ENCODE results near the gene GPR176. TPM values are rescaled to one million over a fixed set of nuclear protein-coding genes. Genes with fewer than 3 reads are reported as not detected.
A peak's percentile ranks its signal among the peaks of the same experiment; 100 is the strongest.

The GPR176 gene
- total and polyA plus RNA-seq, 7 experiments from 2014 or later, result 0.07 TPM; not detected in 6

- Histone ChIP-seq H3K4me3 (ENCODE audit: low read length) (no peak overlapping the region), H3K27me3 (ENCODE audit: control insufficient read depth in 2 of 2, insufficient read depth in 2 of 2, low read length in 2 of 2) (no peaks in the 10 kb centered on the region), H3K36me3 (ENCODE audit: control insufficient read depth in 2 of 3, insufficient read depth in 3 of 3, low read length in 3 of 3) (no peaks in the 10 kb centered on the region), H3K4me1 (ENCODE audit: control insufficient read depth in 2 of 2, insufficient read depth in 2 of 2, low read length in 2 of 2) (peaks cover 3 to 11% of the 10 kb centered on the region in 2 donors), H3K9me3 (ENCODE audit: control insufficient read depth in 2 of 3, low read length in 3 of 3) (no peaks in the 10 kb centered on the region), H3K27ac (ENCODE audit: low read depth, low read length) (no peak overlapping the region)
- Mint-ChIP-seq H3K27ac (peak overlapping the region in 1 of 9 donors; percentile 30), H3K4me1 (peaks cover 9 to 26% (median 20%) of the 10 kb centered on the region in 7 donors), H3K27me3 (no peaks in the 10 kb centered on the region), H3K9me3 (no peaks in the 10 kb centered on the region), H3K4me3 (no peak overlapping the region), H3K36me3 (no peaks in the 10 kb centered on the region)
- ChIA-PET CTCF (no interaction called here), POLR2A (no interaction called here)
- DNase-seq (no peak), ATAC-seq (no peak)
- intact Hi-C loops (cut with micrococcal nuclease), result no loop called here
Measured at GRCh38 chr15:39770748-39771689, 149.0 kb downstream of the GPR176 start.

- Mint-ChIP-seq H3K9me3 (no peaks in the 10 kb centered on the region), H3K36me3 (no peaks in the 10 kb centered on the region), H3K27me3 (peaks cover 0 to 14% (median 0%) of the 10 kb centered on the region in 5 donors), H3K4me3 (no peak overlapping the region), H3K27ac (no peak overlapping the region), H3K4me1 (peaks cover 0 to 4% (median 0%) of the 10 kb centered on the region in 7 donors)
- Histone ChIP-seq H3K4me3 (ENCODE audit: low read length) (no peak overlapping the region), H3K27me3 (ENCODE audit: control insufficient read depth in 2 of 2, insufficient read depth in 2 of 2, low read length in 2 of 2) (no peaks in the 10 kb centered on the region), H3K36me3 (ENCODE audit: control insufficient read depth in 2 of 3, insufficient read depth in 3 of 3, low read length in 3 of 3) (no peaks in the 10 kb centered on the region), H3K9me3 (ENCODE audit: control insufficient read depth in 2 of 3, low read length in 3 of 3) (no peaks in the 10 kb centered on the region), H3K27ac (ENCODE audit: low read depth, low read length) (no peak overlapping the region), H3K4me1 (ENCODE audit: control insufficient read depth in 2 of 2, insufficient read depth in 2 of 2, low read length in 2 of 2) (no peaks in the 10 kb centered on the region)
- ChIA-PET CTCF (interaction anchor here (3.2 kb wide), 1 partner anchor 11 kb away, joined by 9 read pairs; no protein-coding TSS in a partner anchor), POLR2A (no interaction called here)
- ATAC-seq (no peak), DNase-seq (no peak)
- intact Hi-C loops (cut with micrococcal nuclease), result no loop called here
Measured at GRCh38 chr15:39767921-39768320, 152.1 kb downstream of the GPR176 start.

GRCh38 chr15:39761006-39761405 lies 159.1 kb downstream of the GPR176 start:
- no peak overlapping the region for H3K4me3 Mint-ChIP-seq
- no peaks in the 10 kb centered on the region for H3K4me1 Mint-ChIP-seq
- Histone ChIP-seq H3K9me3 (ENCODE audit: control insufficient read depth in 2 of 3, low read length in 3 of 3) (no peaks in the 10 kb centered on the region), H3K27ac (ENCODE audit: low read depth, low read length) (no peak overlapping the region), H3K4me1 (ENCODE audit: control insufficient read depth in 2 of 2, insufficient read depth in 2 of 2, low read length in 2 of 2) (no peaks in the 10 kb centered on the region), H3K27me3 (ENCODE audit: control insufficient read depth in 2 of 2, insufficient read depth in 2 of 2, low read length in 2 of 2) (no peaks in the 10 kb centered on the region), H3K4me3 (ENCODE audit: low read length) (no peak overlapping the region), H3K36me3 (ENCODE audit: control insufficient read depth in 2 of 3, insufficient read depth in 3 of 3, low read length in 3 of 3) (no peaks in the 10 kb centered on the region)
- ATAC-seq, result no peak
- DNase-seq, result no peak
- intact Hi-C loops (cut with micrococcal nuclease), result no loop called here
- CTCF ChIA-PET, result interaction anchor here (0.7 kb wide), 1 partner anchor 939 kb away, joined by 3 read pairs; no protein-coding TSS in a partner anchor
- peaks cover 0 to 46% (median 0%) of the 10 kb centered on the region in 5 donors for H3K27me3 Mint-ChIP-seq
- peaks cover 0 to 2% (median 0%) of the 10 kb centered on the region in 11 donors for H3K9me3 Mint-ChIP-seq
- no peaks in the 10 kb centered on the region for H3K36me3 Mint-ChIP-seq
- no peak overlapping the region for H3K27ac Mint-ChIP-seq
- POLR2A ChIA-PET, result no interaction called here

GRCh38 chr15:39756806-39757522 lies 163.1 kb downstream of the GPR176 start:
- ATAC-seq, result no peak
- no peaks in the 10 kb centered on the region for H3K9me3 ChIP-seq (ENCODE audit: control insufficient read depth in 2 of 3, low read length in 3 of 3)
- intact Hi-C loops (cut with micrococcal nuclease), result loop anchor here (1.0 to 10.0 kb wide), 11 partner anchors 71 to 1502 kb away; partner anchors contain the start of gene SPRED1 (in 1 of the 2)
- H3K27ac Mint-ChIP-seq, result no peak overlapping the region
- no peak overlapping the region for H3K4me3 Mint-ChIP-seq
- H3K27ac ChIP-seq (ENCODE audit: low read depth, low read length), result no peak overlapping the region
- no peaks in the 10 kb centered on the region for H3K4me1 Mint-ChIP-seq
- H3K27me3 Mint-ChIP-seq, result peaks cover 0 to 58% (median 5%) of the 10 kb centered on the region in 5 donors
- H3K27me3 ChIP-seq (ENCODE audit: control insufficient read depth in 2 of 2, insufficient read depth in 2 of 2, low read length in 2 of 2), result no peaks in the 10 kb centered on the region
- H3K36me3 Mint-ChIP-seq, result no peaks in the 10 kb centered on the region
- H3K4me1 ChIP-seq (ENCODE audit: control insufficient read depth in 2 of 2, insufficient read depth in 2 of 2, low read length in 2 of 2), result no peaks in the 10 kb centered on the region
- peak in 6 of 9 donors; percentile 29 to 50 (median 40) for DNase-seq
- ChIA-PET POLR2A (interaction anchor here (1.0 kb wide), 1 partner anchor 26 kb away, joined by 4 read pairs; the partner anchor contains the start of gene FSIP1), CTCF (interaction anchor here (0.6 to 2.4 kb wide), 15 partner anchors 9 to 1316 kb away, joined by 3 to 20 read pairs (median 4); partner anchors contain the start of gene FSIP1)
- H3K36me3 ChIP-seq (ENCODE audit: control insufficient read depth in 2 of 3, insufficient read depth in 3 of 3, low read length in 3 of 3), result no peaks in the 10 kb centered on the region
- H3K9me3 Mint-ChIP-seq, result no peaks in the 10 kb centered on the region
- no peak overlapping the region for H3K4me3 ChIP-seq (ENCODE audit: low read length)

GRCh38 chr15:39752991-39753390 lies 167.1 kb downstream of the GPR176 start:
- CTCF ChIA-PET, result no interaction called here

GRCh38 chr15:39752246-39752645 lies 167.8 kb downstream of the GPR176 start:
- CTCF ChIA-PET, result no interaction called here
- H3K27ac Mint-ChIP-seq, result no peak overlapping the region
- no peaks in the 10 kb centered on the region for H3K36me3 Mint-ChIP-seq
- no peak for ATAC-seq
- Histone ChIP-seq H3K27ac (ENCODE audit: low read depth, low read length) (no peak overlapping the region), H3K27me3 (ENCODE audit: control insufficient read depth in 2 of 2, insufficient read depth in 2 of 2, low read length in 2 of 2) (no peaks in the 10 kb centered on the region), H3K36me3 (ENCODE audit: control insufficient read depth in 2 of 3, insufficient read depth in 3 of 3, low read length in 3 of 3) (no peaks in the 10 kb centered on the region), H3K9me3 (ENCODE audit: control insufficient read depth in 2 of 3, low read length in 3 of 3) (no peaks in the 10 kb centered on the region), H3K4me3 (ENCODE audit: low read length) (no peak overlapping the region), H3K4me1 (ENCODE audit: control insufficient read depth in 2 of 2, insufficient read depth in 2 of 2, low read length in 2 of 2) (no peaks in the 10 kb centered on the region)
- DNase-seq, result no peak
- H3K9me3 Mint-ChIP-seq, result no peaks in the 10 kb centered on the region
- intact Hi-C loops (cut with micrococcal nuclease), result loop anchor here (10.0 kb wide), 2 partner anchors 627 to 1497 kb away; partner anchors contain the start of gene SPRED1 (in 1 of the 2)
- POLR2A ChIA-PET, result no interaction called here
- H3K4me1 Mint-ChIP-seq, result no peaks in the 10 kb centered on the region
- H3K27me3 Mint-ChIP-seq, result peaks cover 7 to 74% (median 30%) of the 10 kb centered on the region in 5 donors
- H3K4me3 Mint-ChIP-seq, result no peak overlapping the region

More at GRCh38 chr15:39752991-39753390, 167.1 kb downstream of the GPR176 start:
- Mint-ChIP-seq H3K27ac (no peak overlapping the region), H3K4me3 (no peak overlapping the region), H3K9me3 (no peaks in the 10 kb centered on the region), H3K4me1 (no peaks in the 10 kb centered on the region), H3K36me3 (no peaks in the 10 kb centered on the region), H3K27me3 (peaks cover 7 to 74% (median 28%) of the 10 kb centered on the region in 5 donors)
- DNase-seq, result no peak
- Histone ChIP-seq H3K4me1 (ENCODE audit: control insufficient read depth in 2 of 2, insufficient read depth in 2 of 2, low read length in 2 of 2) (no peaks in the 10 kb centered on the region), H3K4me3 (ENCODE audit: low read length) (no peak overlapping the region), H3K27me3 (ENCODE audit: control insufficient read depth in 2 of 2, insufficient read depth in 2 of 2, low read length in 2 of 2) (no peaks in the 10 kb centered on the region), H3K9me3 (ENCODE audit: control insufficient read depth in 2 of 3, low read length in 3 of 3) (no peaks in the 10 kb centered on the region), H3K27ac (ENCODE audit: low read depth, low read length) (no peak overlapping the region), H3K36me3 (ENCODE audit: control insufficient read depth in 2 of 3, insufficient read depth in 3 of 3, low read length in 3 of 3) (no peaks in the 10 kb centered on the region)
- ATAC-seq, result no peak
- POLR2A ChIA-PET, result no interaction called here
- intact Hi-C loops (cut with micrococcal nuclease), result loop anchor here (10.0 kb wide), 2 partner anchors 628 to 1498 kb away; partner anchors contain the start of gene SPRED1 (in 1 of the 2)

Data from naive thymus-derived CD4-positive, alpha-beta T cell (primary cell).